HG03469 (cell line): Measurements from ENCODE around the gene KRT17.
"Not testable (repeated sequence)": the region's sequence is repeated elsewhere in the genome, so short reads cannot be mapped to it uniquely, and the experiment has no call there.

Experiments used
- ATAC-seq: cut with Tn5 transposase; IDR thresholded peaks from one replicate; pipeline ENCODE4 v1.9.1; 2021; ENCODE audit warnings: mild to moderate bottlenecking, moderate library complexity, moderate number of reproducible peaks; ENCODE audit not compliant: unreplicated experiment

KRT17 gene

GRCh38 chr17:41621435-41621817 is 2.9 kb downstream of the KRT17 start:
- ATAC-seq = not testable (repeated sequence)

- no peak for ATAC-seq
Observed at GRCh38 chr17:41620583-41621434, 3.6 kb downstream of the KRT17 start.

- not testable (repeated sequence) for ATAC-seq
Observed at GRCh38 chr17:41619927-41620582, 4.3 kb downstream of the KRT17 start.

DNA sequence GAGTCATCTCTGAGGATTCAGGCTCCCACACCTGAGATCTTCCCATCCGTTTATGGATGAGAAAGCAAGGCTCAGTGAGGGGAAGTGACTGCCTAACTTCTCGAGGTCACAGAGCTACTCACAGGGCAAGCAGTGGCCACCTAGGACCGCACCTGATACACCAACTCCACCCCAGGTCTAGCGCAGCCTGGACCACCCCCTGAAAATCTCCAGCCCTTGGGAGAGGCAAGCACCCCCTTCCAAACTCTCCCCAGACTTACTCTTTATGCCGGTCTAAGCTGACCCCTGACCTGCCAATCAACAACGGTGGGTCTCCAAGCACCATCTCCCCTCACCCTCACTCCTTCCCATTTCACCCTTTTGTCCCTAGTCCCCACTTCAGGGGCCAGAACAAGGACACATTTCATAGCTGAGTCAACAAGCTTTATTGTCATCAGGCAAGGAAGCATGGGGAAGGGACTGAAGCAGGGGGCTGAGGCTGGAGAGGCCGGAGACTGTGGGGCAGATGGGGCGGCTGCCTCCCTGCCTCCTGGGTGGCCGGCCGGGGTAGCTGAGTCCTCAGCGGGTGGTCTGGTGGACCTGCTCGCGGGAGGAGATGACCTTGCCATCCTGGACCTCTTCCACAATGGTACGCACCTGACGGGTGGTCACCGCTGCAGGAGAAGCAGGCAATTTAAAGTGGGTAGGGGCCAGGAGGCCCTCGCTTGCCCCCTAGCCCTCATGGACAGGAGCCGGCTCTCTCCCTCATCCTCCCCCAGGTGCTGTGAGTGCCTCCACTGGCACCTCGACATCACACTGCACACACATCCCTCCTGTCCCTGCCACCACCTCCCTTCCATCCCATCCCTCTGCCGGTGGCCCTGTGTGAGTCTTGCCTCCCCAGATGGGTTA is 5.1 kb downstream of the KRT17 start:
- ATAC-seq = no peak

DNA sequence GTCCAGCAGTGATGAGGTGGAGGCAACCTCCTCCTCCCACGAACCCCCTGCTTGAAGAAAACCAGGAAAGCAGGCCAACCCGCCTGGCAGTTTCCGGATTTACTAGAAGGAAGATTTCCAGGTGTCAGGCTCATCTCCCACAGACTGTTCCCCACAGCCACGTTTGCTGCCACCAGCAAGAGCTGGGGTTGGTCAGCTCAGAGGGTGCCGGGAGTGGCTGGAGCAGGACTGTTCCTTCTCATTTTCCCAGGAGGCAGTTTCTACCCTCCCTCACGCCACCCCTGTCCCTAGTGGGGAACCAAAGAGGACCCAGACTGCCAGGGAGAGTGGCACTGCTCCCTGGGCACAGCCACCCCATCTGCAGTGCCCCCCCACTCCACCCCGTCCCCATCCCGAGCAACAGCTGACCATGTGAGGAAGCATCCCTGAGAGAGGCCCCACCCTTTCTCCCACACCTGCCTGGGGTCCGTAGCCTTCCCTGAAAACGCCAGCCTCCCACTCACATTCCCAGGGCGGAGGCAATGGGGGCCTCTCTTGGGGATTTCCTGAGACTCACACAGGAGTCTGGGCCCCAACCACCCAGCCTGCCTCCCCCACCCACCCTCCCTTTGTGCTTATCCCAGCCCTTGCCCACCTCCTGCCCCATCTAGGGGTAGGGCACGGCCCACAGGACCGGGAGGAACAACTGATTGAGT is 5.9 kb downstream of the KRT17 start:
- ATAC-seq = no peak

DNA sequence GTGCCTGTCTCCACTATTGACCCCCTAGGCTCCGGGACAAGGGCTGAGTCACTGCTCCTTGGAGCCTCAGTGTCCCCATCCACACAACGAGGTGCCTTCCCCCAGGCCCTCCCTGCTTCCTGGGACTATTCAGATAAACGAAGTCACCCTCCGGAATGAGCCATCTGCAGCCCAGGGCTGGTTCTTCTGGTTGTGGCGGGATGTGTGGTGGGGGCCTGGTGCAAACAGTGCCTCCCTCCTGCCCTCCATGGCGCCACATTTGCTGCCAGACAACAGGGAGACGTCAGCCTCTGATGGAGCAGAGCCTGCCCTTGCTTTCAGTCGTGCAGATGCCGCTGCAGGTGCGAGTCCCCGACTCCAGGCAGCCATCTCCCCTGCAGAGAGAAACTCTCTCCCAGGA is 6.7 kb downstream of the KRT17 start:
- no peak for ATAC-seq

DNA sequence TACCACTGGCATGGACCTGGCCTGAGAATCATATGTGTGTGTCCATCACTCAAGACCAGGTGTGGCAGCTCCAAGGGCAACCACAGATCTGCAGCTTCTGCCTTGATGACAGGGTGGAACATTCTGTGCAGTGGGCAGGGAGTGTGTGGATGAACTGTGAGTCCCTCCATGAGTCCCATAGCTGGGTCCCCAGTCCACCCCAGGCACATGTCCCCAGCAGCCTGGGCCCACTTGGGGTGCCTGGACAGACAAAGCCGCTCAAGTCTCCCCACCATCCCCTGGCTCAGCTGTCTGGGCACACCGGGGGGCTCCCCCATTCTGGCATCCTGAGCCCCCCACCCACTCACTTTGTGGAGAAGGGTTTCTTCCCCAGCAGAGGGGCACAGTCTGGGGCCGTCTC is 7.2 kb downstream of the KRT17 start:
- ATAC-seq = no peak

DNA sequence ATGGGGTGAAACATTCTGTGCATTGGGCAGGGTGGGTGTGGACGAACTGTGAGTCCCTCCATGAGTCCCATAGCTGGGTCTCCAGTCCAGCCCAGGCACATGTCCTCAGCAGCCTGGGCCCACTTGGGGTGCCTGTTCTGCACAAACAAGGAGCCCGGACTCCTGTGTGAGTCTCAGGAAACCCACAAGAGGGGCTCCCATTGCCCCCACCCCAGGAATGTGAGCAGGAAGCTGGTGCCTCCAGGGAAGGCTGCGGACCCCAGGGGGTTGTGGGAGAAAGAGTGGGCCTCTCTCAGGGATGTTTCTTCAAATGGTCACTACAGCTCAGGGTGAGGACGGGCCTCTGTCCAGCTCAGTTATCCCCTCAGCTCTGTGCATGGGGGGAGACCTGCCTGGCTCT is 7.9 kb downstream of the KRT17 start:
- not testable (repeated sequence) for ATAC-seq

GRCh38 chr17:41615454-41615853 is 8.9 kb downstream of the KRT17 start:
- ATAC-seq = no peak

DNA sequence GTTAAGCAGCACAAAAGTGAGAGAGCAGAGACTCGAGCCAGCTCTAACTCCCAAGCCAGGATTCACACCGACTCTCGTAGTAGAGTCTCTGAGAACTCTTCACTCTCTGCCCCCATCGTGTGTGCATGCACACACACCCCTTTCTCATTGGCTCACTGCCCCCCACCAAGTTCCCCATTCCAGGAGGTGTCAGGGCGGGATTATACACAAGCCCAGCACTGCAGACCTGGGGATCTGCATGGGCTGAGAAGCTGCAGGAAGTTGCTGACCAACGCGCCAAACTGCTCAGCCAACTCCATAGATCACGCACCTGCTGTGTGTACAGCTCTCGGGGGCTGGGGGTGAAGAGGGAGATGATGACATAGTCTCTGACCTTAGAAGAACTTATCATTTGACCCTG is 9.6 kb downstream of the KRT17 start:
- ATAC-seq = not testable (repeated sequence)

DNA sequence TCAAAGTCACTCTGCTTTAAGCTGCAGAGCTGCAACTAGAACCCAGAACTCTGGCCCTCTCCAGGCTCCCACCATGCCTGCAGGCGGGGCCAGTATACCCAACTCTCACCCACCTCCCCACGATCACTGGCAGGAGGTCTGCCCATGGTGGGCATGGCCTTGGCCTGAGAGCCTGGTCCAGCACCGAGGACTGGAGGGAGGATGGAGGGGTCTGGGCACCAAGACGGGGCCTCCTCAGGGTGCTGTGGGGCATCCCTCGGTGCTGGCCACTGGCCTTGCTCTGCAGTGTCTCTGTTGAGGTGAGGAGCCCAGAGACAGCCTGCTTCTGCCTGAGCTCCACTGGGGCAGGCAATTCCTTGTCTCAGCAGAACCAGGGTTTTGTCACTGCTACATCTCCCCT is 10.3 kb downstream of the KRT17 start:
- no peak for ATAC-seq

DNA sequence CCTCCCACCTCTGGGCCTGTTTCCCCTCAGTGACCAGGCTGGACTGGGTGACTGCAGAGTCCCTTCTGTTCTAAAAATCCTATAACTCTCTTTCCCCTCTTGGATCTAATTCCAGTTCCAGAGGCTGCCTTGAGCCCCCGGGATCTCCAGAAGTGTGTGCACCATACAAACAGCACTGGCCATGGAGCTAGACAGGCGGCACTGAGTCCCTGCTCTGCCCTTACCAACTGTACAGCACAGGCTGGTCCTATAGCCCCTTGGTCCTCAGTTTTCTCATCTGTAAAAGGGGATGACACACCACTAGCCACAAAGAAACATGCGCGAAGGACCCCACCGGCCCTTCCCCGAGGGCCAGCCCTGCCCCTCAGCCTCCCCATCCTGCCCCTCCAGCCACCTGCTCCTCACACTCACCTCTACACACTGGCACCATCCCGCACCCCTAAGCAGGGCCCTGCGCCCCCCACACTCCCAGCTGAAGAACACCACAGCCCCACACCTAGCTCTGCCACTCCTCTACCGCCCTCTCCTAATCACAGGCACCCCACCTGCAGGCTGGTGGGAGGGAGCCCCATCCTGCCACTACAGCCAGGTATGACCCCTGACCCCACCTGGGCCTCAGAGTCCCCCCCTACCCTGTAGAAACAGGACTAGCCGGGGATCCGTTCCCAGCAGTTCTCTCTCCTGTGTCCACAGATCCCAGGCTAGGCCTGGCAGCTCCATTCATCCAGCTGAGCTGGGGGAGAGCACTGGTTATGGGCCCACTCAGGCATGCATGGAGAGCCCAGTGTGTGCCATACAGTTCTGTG is 10.9 kb downstream of the KRT17 start:
- no peak for ATAC-seq

DNA sequence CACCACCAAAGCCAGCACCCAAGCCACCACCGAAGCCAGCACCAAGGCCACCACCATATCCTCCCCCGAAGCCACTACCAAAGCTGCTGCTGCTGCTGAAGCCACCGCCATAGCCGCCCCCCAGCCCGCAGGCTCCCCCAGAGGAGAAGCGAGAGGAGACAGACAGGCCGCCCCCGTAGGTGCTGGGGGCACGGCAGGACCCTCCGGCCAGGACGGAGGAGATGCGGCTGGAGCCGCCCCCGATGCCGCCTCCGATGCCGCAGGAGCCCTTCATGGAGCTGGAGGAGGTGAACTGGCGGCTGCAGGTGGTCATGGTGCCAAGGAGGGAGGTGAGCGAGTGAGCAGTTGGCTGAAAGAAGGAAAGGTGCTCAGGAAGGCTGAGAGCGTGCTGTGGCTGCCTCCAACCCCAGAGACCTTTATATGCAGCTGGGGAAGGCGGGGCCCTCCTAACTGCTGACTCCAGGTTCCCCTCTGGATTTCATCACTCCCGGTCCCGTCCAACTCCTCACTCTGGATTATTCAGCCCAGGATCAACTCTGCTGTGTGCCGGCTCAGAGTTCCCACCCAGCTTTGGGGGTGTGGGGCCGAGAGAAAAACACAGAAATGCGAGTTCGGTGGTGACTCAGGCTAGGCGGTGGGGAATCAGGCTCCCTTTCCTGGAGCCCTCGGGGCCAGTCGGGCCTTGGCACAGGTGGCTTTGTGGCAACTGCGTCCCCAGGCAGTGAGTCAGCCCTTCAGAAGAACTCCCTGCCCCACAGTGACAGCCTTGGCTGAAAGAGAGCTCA is 11.8 kb downstream of the KRT17 start, which contains the start of gene KRT16:
TSS of gene KRT16 (minus strand) at position 392 of the 785 bp plus-strand sequence. CDS start at position 313, 79 bp downstream.
- ATAC-seq = not testable (repeated sequence)

- no peak for ATAC-seq
Observed at GRCh38 chr17:41610965-41611640, 13.3 kb downstream of the KRT17 start.

DNA sequence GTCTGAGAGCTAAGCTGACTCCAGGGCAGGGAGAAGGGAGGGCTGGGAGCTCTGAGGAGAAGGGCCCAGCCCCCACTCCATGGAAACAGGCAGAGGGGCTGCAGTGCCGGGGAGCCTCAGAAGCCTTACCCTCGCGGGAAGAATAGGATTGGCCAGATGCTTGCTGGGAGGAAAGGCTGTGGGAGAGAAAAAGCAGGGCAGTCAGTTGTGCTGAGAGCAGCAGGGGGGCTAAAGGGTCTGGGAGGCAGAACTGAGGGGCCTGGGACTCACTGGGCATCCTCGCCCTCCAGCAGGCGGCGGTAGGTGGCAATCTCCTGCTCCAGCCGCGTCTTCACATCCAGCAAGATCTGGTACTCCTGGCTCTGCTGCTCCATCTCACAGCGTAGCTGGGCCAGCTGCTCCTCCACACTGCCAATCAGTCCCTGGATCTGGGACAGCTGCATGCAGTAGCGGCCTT is 14.3 kb downstream of the KRT17 start:
- ATAC-seq = not testable (repeated sequence)

DNA sequence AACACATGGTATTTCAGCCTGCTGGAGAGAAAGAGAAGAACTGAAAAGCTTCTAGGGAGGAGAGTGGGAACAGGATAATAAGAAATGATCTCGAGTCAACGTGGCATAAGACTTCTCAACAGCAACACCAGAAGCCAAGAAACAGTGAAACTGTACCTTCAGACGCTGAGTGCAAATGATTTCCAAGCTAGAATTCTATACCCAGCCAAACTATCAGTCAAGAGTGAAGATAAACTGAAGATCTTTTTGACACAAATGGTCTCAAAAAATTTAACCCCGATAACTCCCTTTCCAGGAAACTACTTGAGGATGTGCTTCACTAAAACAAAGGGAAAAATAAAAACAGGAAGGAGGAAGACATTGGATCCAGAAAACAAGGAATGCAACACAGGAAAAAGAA is 17.4 kb downstream of the KRT17 start:
- ATAC-seq = not testable (repeated sequence)

- no peak for ATAC-seq
Observed at GRCh38 chr17:41602524-41602923, 21.9 kb downstream of the KRT17 start.

- no peak for ATAC-seq
Observed at GRCh38 chr17:41600318-41600717, 24.1 kb downstream of the KRT17 start.
